Measurements from ENCODE around the gene HIRIP3.

GRCh38 chr16:29968205-29968604 is 27.2 kb downstream of the HIRIP3 start:
- TF ChIP-seq CTCF (IDR thresholded peaks at IDR 0.05; ENCODE audit: insufficient read depth, low read length): no peak
- no peak for TF ChIP-seq POLR2AphosphoS5 (IDR thresholded peaks at IDR 0.05; ENCODE audit: low read depth)
